Middle frontal gyrus (tissue), 1 donor: ENCODE data around the gene RUNX1.
"Not testable (repeated sequence)": the region's sequence is repeated elsewhere in the genome, so short reads cannot be mapped to it uniquely, and the experiment has no call there.

ENCODE experiments used
- DNase-seq: peaks from one replicate; pipeline ENCODE4 v3.0.0-alpha.2; 2015; ENCODE audit warnings: low spot score; ENCODE audit errors: extremely low spot score

The RUNX1 gene

GRCh38 chr21:34993521-34993921 lies 55.6 kb downstream of the RUNX1 start:
- DNase-seq, result not testable (repeated sequence)

GRCh38 chr21:34992736-34993398 lies 56.2 kb downstream of the RUNX1 start:
- no peak for DNase-seq

- DNase-seq, result no peak
These were observed 56.9 kb downstream of the RUNX1 start for GRCh38 chr21:34992180-34992579.

- no peak for DNase-seq
These were observed 57.6 kb downstream of the RUNX1 start for GRCh38 chr21:34991366-34991957.

- no peak for DNase-seq
These were observed 58.3 kb downstream of the RUNX1 start for GRCh38 chr21:34990842-34991241.

GRCh38 chr21:34989337-34990151 lies 59.6 kb downstream of the RUNX1 start:
- no peak for DNase-seq

- no peak for DNase-seq
These were observed 60.5 kb downstream of the RUNX1 start for GRCh38 chr21:34988625-34989024.

GRCh38 chr21:34988139-34988538 lies 61.0 kb downstream of the RUNX1 start:
- DNase-seq, result no peak

GRCh38 chr21:34987501-34988072 lies 61.5 kb downstream of the RUNX1 start:
- DNase-seq, result no peak

GRCh38 chr21:34986561-34987500 lies 62.3 kb downstream of the RUNX1 start:
- DNase-seq, result no peak

- no peak for DNase-seq
These were observed 64.6 kb downstream of the RUNX1 start for GRCh38 chr21:34984356-34985058.

- DNase-seq, result no peak
These were observed 65.4 kb downstream of the RUNX1 start for GRCh38 chr21:34983680-34984086.

GRCh38 chr21:34981791-34982190 lies 67.3 kb downstream of the RUNX1 start:
- no peak for DNase-seq

GRCh38 chr21:34980423-34981115 lies 68.5 kb downstream of the RUNX1 start:
- DNase-seq, result no peak

- DNase-seq, result no peak
These were observed 69.7 kb downstream of the RUNX1 start for GRCh38 chr21:34979383-34979782.

GRCh38 chr21:34977333-34977732 lies 71.8 kb downstream of the RUNX1 start:
- no peak for DNase-seq

- no peak for DNase-seq
These were observed 74.7 kb downstream of the RUNX1 start for GRCh38 chr21:34974162-34974981.

GRCh38 chr21:34973685-34974084 lies 75.4 kb downstream of the RUNX1 start:
- no peak for DNase-seq

GRCh38 chr21:34971656-34972055 lies 77.4 kb downstream of the RUNX1 start:
- DNase-seq, result no peak
